ENCODE results near the gene WDR70.

Gene WDR70

GRCh38 chr5:37723162-37723961, 344.2 kb downstream of the WDR70 start:
- DNase-seq (ENCODE audit: low spot score) = peak; percentile 11

- DNase-seq (ENCODE audit: low spot score) = no peak
Measured at GRCh38 chr5:37724395-37725125, 345.4 kb downstream of the WDR70 start.

- DNase-seq (ENCODE audit: low spot score) = no peak
Measured at GRCh38 chr5:37725185-37725584, 346.1 kb downstream of the WDR70 start.

GRCh38 chr5:37727238-37727637, 348.1 kb downstream of the WDR70 start:
- DNase-seq (ENCODE audit: low spot score) = no peak

GRCh38 chr5:37730896-37731455, 351.9 kb downstream of the WDR70 start:
- no peak for DNase-seq (ENCODE audit: low spot score)

- no peak for DNase-seq (ENCODE audit: low spot score)
Measured at GRCh38 chr5:37734114-37734513, 355.0 kb downstream of the WDR70 start.

- DNase-seq (ENCODE audit: low spot score) = no peak
Measured at GRCh38 chr5:37735649-37736347, 356.7 kb downstream of the WDR70 start.

- DNase-seq (ENCODE audit: low spot score) = no peak
Measured at GRCh38 chr5:37736397-37736796, 357.3 kb downstream of the WDR70 start.

GRCh38 chr5:37737326-37738056, 358.4 kb downstream of the WDR70 start:
- no peak for DNase-seq (ENCODE audit: low spot score)

- no peak for DNase-seq (ENCODE audit: low spot score)
Measured at GRCh38 chr5:37738057-37738691, 359.1 kb downstream of the WDR70 start.

GRCh38 chr5:37738865-37739488, 359.9 kb downstream of the WDR70 start:
- no peak for DNase-seq (ENCODE audit: low spot score)

- no peak for DNase-seq (ENCODE audit: low spot score)
Measured at GRCh38 chr5:37739817-37740261, 360.7 kb downstream of the WDR70 start.

- DNase-seq (ENCODE audit: low spot score) = no peak
Measured at GRCh38 chr5:37740331-37741066, 361.4 kb downstream of the WDR70 start.

- DNase-seq (ENCODE audit: low spot score) = no peak
Measured at GRCh38 chr5:37742111-37742510, 363.0 kb downstream of the WDR70 start.

- no peak for DNase-seq (ENCODE audit: low spot score)
Measured at GRCh38 chr5:37751227-37751626, 372.1 kb downstream of the WDR70 start.

- no peak for DNase-seq (ENCODE audit: low spot score)
Measured at GRCh38 chr5:37754976-37755375, 375.9 kb downstream of the WDR70 start.

GRCh38 chr5:37755581-37755980, 376.5 kb downstream of the WDR70 start:
- no peak for DNase-seq (ENCODE audit: low spot score)

- no peak for DNase-seq (ENCODE audit: low spot score)
Measured at GRCh38 chr5:37756248-37756647, 377.1 kb downstream of the WDR70 start.

GRCh38 chr5:37757980-37758582, 379.0 kb downstream of the WDR70 start:
- no peak for DNase-seq (ENCODE audit: low spot score)

- no peak for DNase-seq (ENCODE audit: low spot score)
Measured at GRCh38 chr5:37767251-37767650, 388.1 kb downstream of the WDR70 start.
